Fibroblast of skin of back (primary cell): ENCODE measurements around the gene ZNF132.

Experiments used
- DNase-seq: peaks from one replicate; pipeline ENCODE4 v3.0.0-alpha.2; 2013

Gene ZNF132

GRCh38 chr19:58386576-58387337 lies 53.2 kb downstream of the ZNF132 start, which contains the start of gene RPS5:
Gene RPS5 (plus strand): TSS chr19:58387269. CDS start chr19:58388138, 869 bp downstream.
- peak; percentile 99 for DNase-seq

GRCh38 chr19:58385891-58386575 lies 53.9 kb downstream of the ZNF132 start:
- DNase-seq = no peak

- no peak for DNase-seq
These were observed 54.6 kb downstream of the ZNF132 start for GRCh38 chr19:58385313-58385890.

- no peak for DNase-seq
These were observed 56.9 kb downstream of the ZNF132 start for GRCh38 chr19:58382997-58383603.
